IMR-90 (cell line): ENCODE measurements around the gene SERPINA1.

Experiments
- CHD1 ChIP-seq: IDR thresholded peaks from 2 replicates; pipeline ENCODE4 v1.6.1; 2012; ENCODE audit warnings: low read depth, low read length, improper control_type of control experiment
- CTCF ChIP-seq: conservative IDR thresholded peaks from 2 replicates; pipeline ENCODE4 v1.5.1; 2012; ENCODE audit warnings: mild to moderate bottlenecking, low read depth, low read length, improper control_type of control experiment
- MAFK ChIP-seq: IDR thresholded peaks from 2 replicates; pipeline ENCODE4 v1.6.1; 2012; ENCODE audit warnings: low read depth, low read length, improper control_type of control experiment

- TF ChIP-seq CTCF (no peak), MAFK (no peak), CHD1 (no peak)
These were observed 10.1 kb upstream of the SERPINA1 start for GRCh38 chr14:94398536-94398935.
